GM12892 (cell line): ENCODE measurements around the gene WWOX.

Source experiments
- POLR2A ChIP-seq: IDR thresholded peaks from 2 replicates; pipeline ENCODE4 v1.6.1; 2011; ENCODE audit warnings: low read depth, low read length, control low read depth
- POLR2AphosphoS5 ChIP-seq: IDR thresholded peaks from 2 replicates; pipeline ENCODE4 v1.6.1; 2011; ENCODE audit warnings: low read depth, low read length, control low read depth
- TAF1 ChIP-seq: IDR thresholded peaks from 2 replicates; pipeline ENCODE4 v1.6.1; 2011; ENCODE audit warnings: low read depth, mild to moderate bottlenecking, control low read depth, low read length, borderline replicate concordance

- TF ChIP-seq POLR2A: no peak
- no peak for TF ChIP-seq POLR2AphosphoS5
- no peak for TF ChIP-seq TAF1
These were observed 872.6 kb downstream of the WWOX start for GRCh38 chr16:78972006-78972405.
